ENCODE results near the gene ROR2. TPM values are rescaled to one million over a fixed set of nuclear protein-coding genes. Genes with fewer than 3 reads are reported as not detected.

ROR2 gene
- total RNA-seq, 1 experiment from 2014 or later = 2.7 TPM

- no peaks in the 10 kb centered on the region for H4K20me1 ChIP-seq (ENCODE audit: control insufficient read depth, insufficient read depth, insufficient read length)
- H4K5ac ChIP-seq (ENCODE audit: insufficient read length, low read depth, low read length) = no peak overlapping the region
- H3K14ac ChIP-seq (ENCODE audit: insufficient read depth, low read length) = no peak overlapping the region
- H3K79me1 ChIP-seq (ENCODE audit: insufficient read depth, low read depth, low read length, poor library complexity, severe bottlenecking) = no peaks in the 10 kb centered on the region
- H3K27me3 ChIP-seq (ENCODE audit: insufficient read depth, low read length) = no peaks in the 10 kb centered on the region
- TF ChIP-seq CTCF (conservative IDR thresholded peaks at IDR 0.05) = no peak
- no peak overlapping the region for H2BK15ac ChIP-seq (ENCODE audit: low read depth, low read length)
- Mint-ChIP-seq H3K4me3 (no peak overlapping the region), H3K27me3 (ENCODE audit: low read depth) (no peaks in the 10 kb centered on the region), H3K27ac (no peak overlapping the region), H3K9me3 (no peaks in the 10 kb centered on the region), H3K4me1 (peaks cover 9 to 23% of the 10 kb centered on the region in 2 experiments), H3K36me3 (ENCODE audit: insufficient read depth in 1 of 3, low read depth in 3 of 3) (no peaks in the 10 kb centered on the region)
- no peak overlapping the region for H3T11ph ChIP-seq (ENCODE audit: low read length)
- no peak for DNase-seq
- H3K23me2 ChIP-seq (ENCODE audit: insufficient read length, low read depth, low read length, poor library complexity, severe bottlenecking) = no peaks in the 10 kb centered on the region
- WGBS (ENCODE audit: extremely low coverage, insufficient read length, low lambda C conversion rate) = no CpG with 5 or more reads among the region's 7 CpGs
- no peak overlapping the region for H2AK5ac ChIP-seq (ENCODE audit: insufficient read length, low read length)
- no peak overlapping the region for H3K56ac ChIP-seq (ENCODE audit: insufficient read length, low read depth, low read length)
- no peak overlapping the region for H2BK120ac ChIP-seq (ENCODE audit: low read depth, low read length, poor library complexity, severe bottlenecking)
- H3K79me2 ChIP-seq (ENCODE audit: insufficient read depth, low read length) = no peaks in the 10 kb centered on the region
- H2BK5ac ChIP-seq (ENCODE audit: insufficient read length, low read length) = no peak overlapping the region
- H3K9me3 ChIP-seq (ENCODE audit: control insufficient read depth, low read depth, low read length) = no peaks in the 10 kb centered on the region
- no peak overlapping the region for H4K91ac ChIP-seq (ENCODE audit: insufficient read length, low read depth, low read length)
- no peak overlapping the region for H3K18ac ChIP-seq (ENCODE audit: insufficient read length, low read depth, low read length)
- H2BK20ac ChIP-seq (ENCODE audit: low read depth, low read length, poor library complexity, severe bottlenecking) = no peak overlapping the region
- H2BK12ac ChIP-seq (ENCODE audit: insufficient read length, low read depth, low read length) = no peak overlapping the region
- no peak overlapping the region for H3K4ac ChIP-seq (ENCODE audit: low read depth, low read length)
- H3K23ac ChIP-seq (ENCODE audit: insufficient read length, low read depth, low read length) = no peak overlapping the region
- H3K27ac ChIP-seq (ENCODE audit: insufficient read length, low read depth, low read length) = no peak overlapping the region
- H3K4me1 ChIP-seq (ENCODE audit: insufficient read depth, low read length) = no peaks in the 10 kb centered on the region
- H2AFZ ChIP-seq (ENCODE audit: low read length) = no peak overlapping the region
- H3K4me2 ChIP-seq (ENCODE audit: insufficient read depth, insufficient read length, low read length) = no peak overlapping the region
- H4K8ac ChIP-seq (replicated peaks; ENCODE audit: insufficient read length, low read depth, low read length) = no peak overlapping the region
- H3K9ac ChIP-seq (ENCODE audit: extremely low read depth, insufficient read length, low read length) = no peak overlapping the region
Observed at GRCh38 chr9:91832322-91832721, 117.7 kb downstream of the ROR2 start.
